NB4 (cell line): Measurements from ENCODE around the gene DAAM2.

Source experiments
- CTCF ChIP-seq: IDR thresholded peaks from one replicate; pipeline ENCODE4 v1.5.1; 2012; ENCODE audit warnings: low read depth, low read length
- MAX ChIP-seq: IDR thresholded peaks from 2 replicates; pipeline ENCODE4 v1.6.1; 2011; ENCODE audit warnings: low read depth, low read length
- MYC ChIP-seq: IDR thresholded peaks from 2 replicates; pipeline ENCODE4 v1.6.1; 2011; ENCODE audit warnings: low read depth, low read length
- POLR2A ChIP-seq: IDR thresholded peaks from 2 replicates; pipeline ENCODE4 v1.6.1; 2011; ENCODE audit warnings: mild to moderate bottlenecking; ENCODE audit not compliant: insufficient read length; ENCODE audit errors: extremely low read depth

GRCh38 chr6:39794231-39794630 is 2.1 kb downstream of the DAAM2 start:
- TF ChIP-seq CTCF (no peak), POLR2A (no peak), MAX (no peak), MYC (no peak)
